A673 (cell line): Measurements from ENCODE around the gene ADAMTS2.
"Not testable (repeated sequence)": the region's sequence is repeated elsewhere in the genome, so short reads cannot be mapped to it uniquely, and the experiment has no call there.

ENCODE experiments used
- EZH2 ChIP-seq: fragments of 200-600 bp; sonication (generic); IDR thresholded peaks from 2 replicates; pipeline ENCODE4 v1.6.1; 2017; ENCODE audit warnings: borderline replicate concordance, low read depth, mild to moderate bottlenecking, mixed read lengths, antibody characterized with exemption, low read length; ENCODE audit not compliant: poor library complexity, severe bottlenecking
- TF ChIP-seq, protein P1 (sequence below): fragments of 300-800, 200-600 bp; sonication (generic); conservative IDR thresholded peaks from 2 replicates; pipeline ENCODE4 v1.5.1; 2017; ENCODE audit warnings: low read depth, mild to moderate bottlenecking, antibody characterized with exemption, low read length, moderate library complexity, mixed read lengths

DNA sequence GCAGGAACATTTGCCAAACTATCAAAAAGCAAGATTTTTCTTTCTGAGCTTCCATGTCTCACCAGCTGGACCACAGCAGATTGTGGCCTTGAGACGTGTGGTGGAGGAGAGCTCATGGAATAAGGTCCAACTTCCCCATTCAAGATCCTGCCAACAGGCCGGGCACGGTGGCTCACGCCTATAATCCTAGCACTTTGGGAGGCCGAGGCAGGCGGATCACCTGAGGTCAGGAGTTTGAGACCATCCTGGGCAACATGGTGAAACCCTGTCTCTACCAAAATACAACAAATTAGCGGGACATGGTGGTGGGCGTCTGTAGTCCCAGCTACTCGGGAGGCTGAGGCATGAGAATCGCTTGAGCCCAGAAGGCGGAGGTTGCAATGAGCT is 59.5 kb downstream of the ADAMTS2 start:
- TF ChIP-seq, protein P1, sequence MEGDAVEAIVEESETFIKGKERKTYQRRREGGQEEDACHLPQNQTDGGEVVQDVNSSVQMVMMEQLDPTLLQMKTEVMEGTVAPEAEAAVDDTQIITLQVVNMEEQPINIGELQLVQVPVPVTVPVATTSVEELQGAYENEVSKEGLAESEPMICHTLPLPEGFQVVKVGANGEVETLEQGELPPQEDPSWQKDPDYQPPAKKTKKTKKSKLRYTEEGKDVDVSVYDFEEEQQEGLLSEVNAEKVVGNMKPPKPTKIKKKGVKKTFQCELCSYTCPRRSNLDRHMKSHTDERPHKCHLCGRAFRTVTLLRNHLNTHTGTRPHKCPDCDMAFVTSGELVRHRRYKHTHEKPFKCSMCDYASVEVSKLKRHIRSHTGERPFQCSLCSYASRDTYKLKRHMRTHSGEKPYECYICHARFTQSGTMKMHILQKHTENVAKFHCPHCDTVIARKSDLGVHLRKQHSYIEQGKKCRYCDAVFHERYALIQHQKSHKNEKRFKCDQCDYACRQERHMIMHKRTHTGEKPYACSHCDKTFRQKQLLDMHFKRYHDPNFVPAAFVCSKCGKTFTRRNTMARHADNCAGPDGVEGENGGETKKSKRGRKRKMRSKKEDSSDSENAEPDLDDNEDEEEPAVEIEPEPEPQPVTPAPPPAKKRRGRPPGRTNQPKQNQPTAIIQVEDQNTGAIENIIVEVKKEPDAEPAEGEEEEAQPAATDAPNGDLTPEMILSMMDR: not testable (repeated sequence)
- not testable (repeated sequence) for TF ChIP-seq EZH2
